Measurements from ENCODE around the gene ZG16B. TPM values are rescaled to one million over a fixed set of nuclear protein-coding genes. Genes with fewer than 3 reads are reported as not detected.

ZG16B gene
- total and polyA plus RNA-seq, 2 of the 8 experiments (the other 6 are each of a cell fraction or from before 2014, with no cell fraction given) = 0.11 TPM; not detected in 1

- Histone ChIP-seq H3K27ac (ENCODE audit: low read depth, low read length) (no peak overlapping the region), H4K5ac (ENCODE audit: insufficient read length, low read depth, low read length) (no peak overlapping the region), H3K9me3 (ENCODE audit: insufficient read depth in 2 of 2, low read depth in 1 of 2, low read length in 1 of 2) (no peaks in the 10 kb centered on the region), H3K36me3 (ENCODE audit: control insufficient read depth in 2 of 4, insufficient read depth in 4 of 4, low read length in 3 of 4) (no peaks in the 10 kb centered on the region), H4K20me1 (replicated peaks in 1 of 2; ENCODE audit: control insufficient read depth in 1 of 2, insufficient read depth in 2 of 2, low read length in 2 of 2) (no peaks in the 10 kb centered on the region), H3K23me2 (ENCODE audit: low read depth, low read length) (peaks cover 13% of the 10 kb centered on the region), H3K27me3 (replicated peaks in 1 of 4; ENCODE audit: control insufficient read depth in 3 of 4, extremely low read depth in 1 of 4, insufficient read depth in 3 of 4, low read length in 3 of 4) (no peaks in the 10 kb centered on the region; a peak in 1 of 7 replicates), H3K4me2 (ENCODE audit: insufficient read depth in 1 of 2, low read depth in 2 of 2, low read length in 2 of 2) (no peak overlapping the region), H2AK5ac (ENCODE audit: low read depth, low read length) (no peak overlapping the region), H3K4ac (replicated peaks; ENCODE audit: insufficient read length, low read depth, low read length) (no peak overlapping the region), H3K23ac (ENCODE audit: insufficient read length) (no peak overlapping the region), H2AFZ (ENCODE audit: low read length) (peak overlapping the region; percentile 72), H3K9ac (replicated peaks in 1 of 4; ENCODE audit: extremely low read depth in 1 of 4, low read depth in 3 of 4, low read length in 3 of 4) (no peak overlapping the region), H3K56ac (replicated peaks; ENCODE audit: insufficient read length, low read depth, low read length) (no peak overlapping the region), H2BK20ac (ENCODE audit: low read length) (no peak overlapping the region), H4K8ac (ENCODE audit: extremely low read depth, insufficient read depth, low read length) (no peak overlapping the region), H3K79me2 (ENCODE audit: control insufficient read depth in 1 of 2, insufficient read depth in 2 of 2, low read length in 2 of 2) (no peaks in the 10 kb centered on the region), H4K91ac (replicated peaks; ENCODE audit: insufficient read length, low read length) (no peak overlapping the region), H3K4me3 (ENCODE audit: extremely low read depth in 1 of 4, insufficient read depth in 2 of 4, low read depth in 3 of 4, low read length in 4 of 4) (no peak overlapping the region), H3K4me1 (replicated peaks in 1 of 4; ENCODE audit: control insufficient read depth in 3 of 4, insufficient read depth in 4 of 4, low read length in 3 of 4) (peaks cover 0 to 1% (median 0%) of the 10 kb centered on the region in 4 experiments; a peak in 3 of 7 replicates), H3K79me1 (ENCODE audit: low read depth, low read length) (no peaks in the 10 kb centered on the region), H3K18ac (ENCODE audit: extremely low read depth, low read length) (no peak overlapping the region), H2BK5ac (ENCODE audit: low read depth, low read length) (no peak overlapping the region), H3K14ac (ENCODE audit: insufficient read length) (no peak overlapping the region), H2BK15ac (ENCODE audit: low read length) (no peak overlapping the region), H2BK120ac (replicated peaks; ENCODE audit: low read depth, low read length) (no peak overlapping the region), H2BK12ac (ENCODE audit: low read depth, low read length) (no peak overlapping the region)
- TF ChIP-seq HDAC6 (IDR thresholded peaks at IDR 0.05; ENCODE audit: low read depth, low read length) = no peak
- no peak for TF ChIP-seq NRF1 (IDR thresholded peaks at IDR 0.05; ENCODE audit: low read depth, low read length)
- TF ChIP-seq CHD2 (IDR thresholded peaks at IDR 0.05; ENCODE audit: low read length) = no peak
- no peak for TF ChIP-seq RNF2 (IDR thresholded peaks at IDR 0.05; ENCODE audit: borderline replicate concordance, low read depth, low read length, missing control alignments, poor library complexity, severe bottlenecking)
- no peak for TF ChIP-seq PHF8 (conservative IDR thresholded peaks at IDR 0.05; ENCODE audit: low read depth, low read length)
- TF ChIP-seq RXRA (IDR thresholded peaks at IDR 0.05; ENCODE audit: insufficient read depth, low read depth, low read length) = no peak
- TF ChIP-seq POLR2A (IDR thresholded peaks at IDR 0.05; ENCODE audit: control extremely low read depth in 1 of 2, low read depth in 2 of 2, low read length in 2 of 2) = no peak
- FAIRE-seq (no peak), DNase-seq (ENCODE audit: low read depth in 1 of 2, low spot score in 2 of 2) (no peak)
- WGBS, 2 experiments (ENCODE audit: extremely low coverage in 1 of 2, insufficient coverage in 1 of 2, insufficient read length in 1 of 2, insufficient replicate concordance in 2 of 2, low coverage in 1 of 2, low lambda C conversion rate in 2 of 2, missing lambda C conversion rate in 1 of 2) = 80% methylated on average over 6 of the region's 6 CpGs; no CpG with 5 or more reads in 1 of the 2 experiments
- CTCF ChIA-PET (ENCODE audit: partially characterized antibody) = interaction anchor here (0.9 to 6.7 kb wide), 7 partner anchors 11 to 47 kb away, joined by 3 to 30 read pairs (median 4); no protein-coding TSS in a partner anchor
- POLR2A ChIA-PET (ENCODE audit: partially characterized antibody) = interaction anchor here (1.3 kb wide), 1 partner anchor 142 kb away, joined by 3 read pairs; no protein-coding TSS in a partner anchor
Measured at GRCh38 chr16:2879854-2880508, 49.9 kb downstream of the ZG16B start.

All from H1 (cell line).